GM12878 (cell line): ENCODE measurements around the gene NANOS2. TPM values are rescaled to one million over a fixed set of nuclear protein-coding genes. Genes with fewer than 3 reads are reported as not detected.
A peak's percentile ranks its signal among the peaks of the same experiment; 100 is the strongest.

Experiments
- CBFB ChIP-seq: IDR thresholded peaks from 2 replicates; pipeline ENCODE4 v1.6.1; 2016; ENCODE audit warnings: antibody characterized with exemption, low read depth
- CBX3 ChIP-seq: fragments of 200-600 bp; sonication (generic); IDR thresholded peaks from 2 replicates; pipeline ENCODE4 v1.6.1; 2016; ENCODE audit warnings: low read depth, borderline replicate concordance
- CBX5 ChIP-seq: sonication (generic); IDR thresholded peaks from 2 replicates; pipeline ENCODE4 v1.6.1; 2016; ENCODE audit warnings: low read depth, moderate library complexity, mild to moderate bottlenecking, inconsistent platforms
- EZH2 ChIP-seq: IDR thresholded peaks from 2 replicates; pipeline ENCODE4 v1.6.1; 2012; ENCODE audit warnings: low read depth, mild to moderate bottlenecking, control low read depth, inconsistent platforms, low read length, borderline replicate concordance; ENCODE audit not compliant: control insufficient read depth
- FOXK2 ChIP-seq: fragments of 450-650 bp; IDR thresholded peaks from 2 replicates; pipeline ENCODE4 v1.6.1; 2017; ENCODE audit warnings: mild to moderate bottlenecking, moderate library complexity
- GABPA ChIP-seq: IDR thresholded peaks from 2 replicates; pipeline ENCODE4 v1.6.1; 2014; ENCODE audit warnings: antibody characterized with exemption, low read depth, mild to moderate bottlenecking, inconsistent platforms
- GATAD2B ChIP-seq: fragments of 450-650 bp; conservative IDR thresholded peaks from 2 replicates; pipeline ENCODE4 v1.6.1; 2017; ENCODE audit warnings: low read depth, mild to moderate bottlenecking, moderate library complexity
- HCFC1 ChIP-seq: fragments of 150-350 bp; IDR thresholded peaks from 2 replicates; pipeline ENCODE4 v1.6.1; 2014; ENCODE audit warnings: low read length
- HDAC6 ChIP-seq: fragments of 200-600 bp; sonication (generic); IDR thresholded peaks from one replicate; pipeline ENCODE4 v1.8.0; 2017; ENCODE audit warnings: antibody characterized with exemption; ENCODE audit not compliant: unreplicated experiment
- IRF4 ChIP-seq: IDR thresholded peaks from 2 replicates; pipeline ENCODE4 v1.6.1; 2011; ENCODE audit warnings: low read depth, low read length
- JUNB ChIP-seq: IDR thresholded peaks from 2 replicates; pipeline ENCODE4 v1.6.1; 2016; ENCODE audit warnings: antibody characterized with exemption, mild to moderate bottlenecking
- NBN ChIP-seq: fragments of 450-650 bp; IDR thresholded peaks from 2 replicates; pipeline ENCODE4 v1.6.1; 2016
- NR2C1 ChIP-seq: fragments of 450-650 bp; IDR thresholded peaks from 2 replicates; pipeline ENCODE4 v1.6.1; 2017; ENCODE audit warnings: antibody characterized with exemption, mild to moderate bottlenecking, moderate library complexity
- PML ChIP-seq: IDR thresholded peaks from 2 replicates; pipeline ENCODE4 v1.6.1; 2012; ENCODE audit warnings: low read length, inconsistent platforms
- POU2F2 ChIP-seq: IDR thresholded peaks from 3 replicates; pipeline ENCODE4 v1.6.1; 2011; ENCODE audit warnings: low read depth, mild to moderate bottlenecking, low read length, borderline replicate concordance
- RUNX3 ChIP-seq: IDR thresholded peaks from 2 replicates; pipeline ENCODE4 v1.6.1; 2012; ENCODE audit warnings: low read length, inconsistent platforms
- SUPT20H ChIP-seq: IDR thresholded peaks from 2 replicates; pipeline ENCODE4 v1.6.1; 2011; ENCODE audit warnings: low read depth, mild to moderate bottlenecking, low read length, moderate library complexity, borderline replicate concordance; ENCODE audit not compliant: control insufficient read depth
- SUZ12 ChIP-seq: fragments of 200-600 bp; sonication (generic); IDR thresholded peaks from one replicate; pipeline ENCODE4 v1.6.1; 2018; ENCODE audit warnings: antibody characterized with exemption, mild to moderate bottlenecking; ENCODE audit not compliant: unreplicated experiment
- TARDBP ChIP-seq: IDR thresholded peaks from 2 replicates; pipeline ENCODE4 v1.6.1; 2016; ENCODE audit warnings: borderline replicate concordance
- YY1 ChIP-seq: IDR thresholded peaks from 2 replicates; pipeline ENCODE4 v1.6.1; 2011; ENCODE audit warnings: low read depth, mild to moderate bottlenecking, low read length
- ZNF24 ChIP-seq: fragments of 450-650 bp; IDR thresholded peaks from 2 replicates; pipeline ENCODE4 v1.6.1; 2017; ENCODE audit warnings: antibody characterized with exemption, mild to moderate bottlenecking
- ZNF274 ChIP-seq: IDR thresholded peaks from one replicate; pipeline ENCODE4 v1.8.0; 2011; ENCODE audit not compliant: insufficient read length, insufficient read depth
- ZNF622 ChIP-seq: fragments of 450-650 bp; IDR thresholded peaks from 2 replicates; pipeline ENCODE4 v1.6.1; 2017; ENCODE audit warnings: mild to moderate bottlenecking, inconsistent platforms
- polyA plus RNA-seq, 11 experiments: library from polyadenylated mRNA; depleted of rRNA in 4 of 11; unstranded in 6 of 11; stranded (reverse) in 5 of 11; fragments of >200 nt; fragmentation: Nextera tagmentation in 4 of 11; fragmentation: Illumina TruSeq in 1 of 11; extraction: Ambion mirVana in 4 of 11; extraction: Trizol in 1 of 11; gene quantifications; 1 replicate in 1 of 11; 2 replicates in 10 of 11; pipeline versions ENCODE4 v1.2.1 to v1.2.3, GENCODE V29; 2011 to 2016; ENCODE audit warnings: inconsistent platforms in 2 of 11, missing spikeins in 2 of 11, low read depth in 1 of 11
- total RNA-seq, 4 experiments: library from RNA; depleted of rRNA in 3 of 4; stranded (reverse); fragments of >200 nt in 3 of 4; fragmentation: Illumina TruSeq in 1 of 4; extraction: Trizol in 1 of 4; gene quantifications; 2 replicates each; pipeline versions ENCODE4 v1.2.1 to v1.2.3, GENCODE V29; 2013 to 2021
- TF ChIP-seq, protein P1 (sequence below): fragments of 450-650 bp; conservative IDR thresholded peaks from 2 replicates; pipeline ENCODE4 v1.6.1; 2017; ENCODE audit warnings: mild to moderate bottlenecking, moderate library complexity
- TF ChIP-seq, protein P2 (sequence below): fragments of 450-650 bp; IDR thresholded peaks from 2 replicates; pipeline ENCODE4 v1.6.1; 2017; ENCODE audit warnings: antibody characterized with exemption, mild to moderate bottlenecking, moderate library complexity
- TF ChIP-seq, protein P3 (sequence below): fragments of 150-350 bp; IDR thresholded peaks from 2 replicates; pipeline ENCODE4 v1.6.1; 2014; ENCODE audit warnings: mild to moderate bottlenecking, low read depth, low read length

The NANOS2 gene
- total and polyA plus RNA-seq, 10 of the 15 experiments (the other 5 are each of a cell fraction or from before 2014, with no cell fraction given) = not detected

DNA sequence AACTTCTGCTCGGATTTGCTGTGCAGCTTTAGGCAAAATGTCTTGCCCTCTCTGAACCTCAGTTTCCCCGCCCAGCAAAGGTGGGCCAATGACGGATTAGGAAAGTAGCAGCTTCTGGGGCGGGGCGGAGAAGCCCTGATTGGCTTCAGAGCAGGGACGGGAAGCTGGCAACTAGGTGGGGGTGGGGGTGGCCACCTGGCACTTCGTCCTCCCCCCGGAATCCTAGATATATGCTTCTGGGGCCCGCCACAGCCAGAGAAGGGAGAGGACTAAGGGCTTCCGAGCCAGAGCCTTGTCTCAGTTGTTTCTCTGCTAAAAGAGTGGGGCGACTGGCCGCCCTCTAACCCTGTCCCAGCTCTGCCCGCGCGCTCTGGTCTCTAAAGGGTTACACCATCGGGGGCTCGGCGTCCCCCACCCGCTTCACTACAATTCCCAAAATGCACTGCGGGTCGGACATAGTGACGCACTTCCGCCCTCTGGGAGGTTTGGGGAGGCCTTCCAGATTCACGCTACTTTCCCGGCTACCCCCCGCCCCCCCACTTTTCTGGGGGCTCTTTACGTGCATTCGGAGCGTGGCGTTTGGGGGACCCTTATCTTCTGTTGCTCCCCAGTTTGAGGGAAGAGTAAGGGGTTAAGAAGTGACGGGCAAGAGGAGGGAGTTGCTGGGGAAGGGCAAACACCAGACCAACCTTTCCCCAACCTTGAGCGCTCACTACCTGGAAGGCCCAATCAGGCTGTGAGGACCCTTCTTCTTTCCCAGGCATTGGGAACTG is 28.0 kb downstream of the NANOS2 start (continued):
- TF ChIP-seq POU2F2 (peak; percentile 71; the same call in 1 of the 3 replicates), GATAD2B (0 out of 2 replicates have a peak, but pooled peaks have one; percentile 26), PML (peak; percentile 30; the same call in 1 of the 2 replicates), HCFC1 (peak; percentile 86), HDAC6 (no peak), CBX5 (no peak), JUNB (no peak), ZNF24 (no peak), CBX3 (no peak), ZNF274 (no peak), GABPA (peak; percentile 91), ZNF622 (no peak), NBN (peak; percentile 83), YY1 (peak; percentile 87), SUPT20H (no peak), TARDBP (peak; percentile 87), CBFB (no peak), RUNX3 (no peak), IRF4 (no peak), SUZ12 (no peak), EZH2 (no peak), FOXK2 (peak; percentile 81), NR2C1 (peak; percentile 52; the same call in 1 of the 2 replicates)
- TF ChIP-seq, protein P1, sequence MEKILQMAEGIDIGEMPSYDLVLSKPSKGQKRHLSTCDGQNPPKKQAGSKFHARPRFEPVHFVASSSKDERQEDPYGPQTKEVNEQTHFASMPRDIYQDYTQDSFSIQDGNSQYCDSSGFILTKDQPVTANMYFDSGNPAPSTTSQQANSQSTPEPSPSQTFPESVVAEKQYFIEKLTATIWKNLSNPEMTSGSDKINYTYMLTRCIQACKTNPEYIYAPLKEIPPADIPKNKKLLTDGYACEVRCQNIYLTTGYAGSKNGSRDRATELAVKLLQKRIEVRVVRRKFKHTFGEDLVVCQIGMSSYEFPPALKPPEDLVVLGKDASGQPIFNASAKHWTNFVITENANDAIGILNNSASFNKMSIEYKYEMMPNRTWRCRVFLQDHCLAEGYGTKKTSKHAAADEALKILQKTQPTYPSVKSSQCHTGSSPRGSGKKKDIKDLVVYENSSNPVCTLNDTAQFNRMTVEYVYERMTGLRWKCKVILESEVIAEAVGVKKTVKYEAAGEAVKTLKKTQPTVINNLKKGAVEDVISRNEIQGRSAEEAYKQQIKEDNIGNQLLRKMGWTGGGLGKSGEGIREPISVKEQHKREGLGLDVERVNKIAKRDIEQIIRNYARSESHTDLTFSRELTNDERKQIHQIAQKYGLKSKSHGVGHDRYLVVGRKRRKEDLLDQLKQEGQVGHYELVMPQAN = no peak; the same call in none of the 2 replicates
- TF ChIP-seq, protein P2, sequence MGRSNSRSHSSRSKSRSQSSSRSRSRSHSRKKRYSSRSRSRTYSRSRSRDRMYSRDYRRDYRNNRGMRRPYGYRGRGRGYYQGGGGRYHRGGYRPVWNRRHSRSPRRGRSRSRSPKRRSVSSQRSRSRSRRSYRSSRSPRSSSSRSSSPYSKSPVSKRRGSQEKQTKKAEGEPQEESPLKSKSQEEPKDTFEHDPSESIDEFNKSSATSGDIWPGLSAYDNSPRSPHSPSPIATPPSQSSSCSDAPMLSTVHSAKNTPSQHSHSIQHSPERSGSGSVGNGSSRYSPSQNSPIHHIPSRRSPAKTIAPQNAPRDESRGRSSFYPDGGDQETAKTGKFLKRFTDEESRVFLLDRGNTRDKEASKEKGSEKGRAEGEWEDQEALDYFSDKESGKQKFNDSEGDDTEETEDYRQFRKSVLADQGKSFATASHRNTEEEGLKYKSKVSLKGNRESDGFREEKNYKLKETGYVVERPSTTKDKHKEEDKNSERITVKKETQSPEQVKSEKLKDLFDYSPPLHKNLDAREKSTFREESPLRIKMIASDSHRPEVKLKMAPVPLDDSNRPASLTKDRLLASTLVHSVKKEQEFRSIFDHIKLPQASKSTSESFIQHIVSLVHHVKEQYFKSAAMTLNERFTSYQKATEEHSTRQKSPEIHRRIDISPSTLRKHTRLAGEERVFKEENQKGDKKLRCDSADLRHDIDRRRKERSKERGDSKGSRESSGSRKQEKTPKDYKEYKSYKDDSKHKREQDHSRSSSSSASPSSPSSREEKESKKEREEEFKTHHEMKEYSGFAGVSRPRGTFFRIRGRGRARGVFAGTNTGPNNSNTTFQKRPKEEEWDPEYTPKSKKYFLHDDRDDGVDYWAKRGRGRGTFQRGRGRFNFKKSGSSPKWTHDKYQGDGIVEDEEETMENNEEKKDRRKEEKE = peak; percentile 45; the same call in 1 of the 2 replicates
- TF ChIP-seq, protein P3, sequence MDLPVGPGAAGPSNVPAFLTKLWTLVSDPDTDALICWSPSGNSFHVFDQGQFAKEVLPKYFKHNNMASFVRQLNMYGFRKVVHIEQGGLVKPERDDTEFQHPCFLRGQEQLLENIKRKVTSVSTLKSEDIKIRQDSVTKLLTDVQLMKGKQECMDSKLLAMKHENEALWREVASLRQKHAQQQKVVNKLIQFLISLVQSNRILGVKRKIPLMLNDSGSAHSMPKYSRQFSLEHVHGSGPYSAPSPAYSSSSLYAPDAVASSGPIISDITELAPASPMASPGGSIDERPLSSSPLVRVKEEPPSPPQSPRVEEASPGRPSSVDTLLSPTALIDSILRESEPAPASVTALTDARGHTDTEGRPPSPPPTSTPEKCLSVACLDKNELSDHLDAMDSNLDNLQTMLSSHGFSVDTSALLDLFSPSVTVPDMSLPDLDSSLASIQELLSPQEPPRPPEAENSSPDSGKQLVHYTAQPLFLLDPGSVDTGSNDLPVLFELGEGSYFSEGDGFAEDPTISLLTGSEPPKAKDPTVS = no peak
